GM19099 (cell line): Measurements from ENCODE around the gene MAD1L1.

ENCODE experiments used
- POLR2A ChIP-seq: IDR thresholded peaks from 3 replicates; pipeline ENCODE4 v1.6.1; 2011; ENCODE audit warnings: low read depth; ENCODE audit not compliant: insufficient read length; ENCODE audit errors: extremely low read depth

Gene MAD1L1

GRCh38 chr7:2018569-2019460 is 213.9 kb downstream of the MAD1L1 start:
- no peak for TF ChIP-seq POLR2A

- no peak for TF ChIP-seq POLR2A
Observed at GRCh38 chr7:2017914-2018568, 214.7 kb downstream of the MAD1L1 start.

- no peak for TF ChIP-seq POLR2A
Observed at GRCh38 chr7:2017481-2017891, 215.3 kb downstream of the MAD1L1 start.

- TF ChIP-seq POLR2A = no peak
Observed at GRCh38 chr7:2016761-2017480, 215.8 kb downstream of the MAD1L1 start.

- TF ChIP-seq POLR2A = no peak
Observed at GRCh38 chr7:2016021-2016631, 216.6 kb downstream of the MAD1L1 start.

- no peak for TF ChIP-seq POLR2A
Observed at GRCh38 chr7:2015251-2015871, 217.4 kb downstream of the MAD1L1 start.

GRCh38 chr7:2014391-2015241 is 218.1 kb downstream of the MAD1L1 start:
- no peak for TF ChIP-seq POLR2A

- TF ChIP-seq POLR2A = no peak
Observed at GRCh38 chr7:2013381-2014311, 219.1 kb downstream of the MAD1L1 start.

GRCh38 chr7:2012981-2013380 is 219.8 kb downstream of the MAD1L1 start:
- TF ChIP-seq POLR2A = no peak

GRCh38 chr7:2012044-2012900 is 220.5 kb downstream of the MAD1L1 start:
- no peak for TF ChIP-seq POLR2A

GRCh38 chr7:2011266-2012043 is 221.3 kb downstream of the MAD1L1 start:
- TF ChIP-seq POLR2A = no peak
